SK-N-SH (cell line): ENCODE data around the gene PCIF1. TPM values are rescaled to one million over a fixed set of nuclear protein-coding genes. Genes with fewer than 3 reads are reported as not detected.

Experiments
- CTCF ChIA-PET: fragments of 300-600, 350-600 bp; formaldehyde crosslinking; extraction: SDS; loops from one replicate; lab custom pipeline; 2021; lab: Yijun Ruan, JAX
- POLR2A ChIA-PET: fragments of 350-600 bp; sonication (Branson Sonifier 250); formaldehyde crosslinking; extraction: SDS; loops from one replicate; lab custom pipeline; 2020; ENCODE audit warnings: antibody characterized with exemption, inconsistent platforms; lab: Yijun Ruan, JAX
- DNase-seq: peaks from one replicate; pipeline ENCODE4 v3.0.0; 2012
- H2AFZ ChIP-seq: fragments of 200-600 bp; sonication (generic); 2 replicates; pipeline ENCODE4 v1.8.1; 2016; ENCODE audit warnings: antibody characterized with exemption, mild to moderate bottlenecking, low read depth
- H3F3A ChIP-seq: fragments of 200-600 bp; sonication (generic); replicated peaks from 2 replicates; pipeline ENCODE3; 2016; ENCODE audit warnings: antibody characterized with exemption, mild to moderate bottlenecking; ENCODE audit not compliant: insufficient read depth
- H3K27ac ChIP-seq, 2 experiments: fragments of 200-500 bp in 1 of 2; fragments of 200-600 bp in 1 of 2; sonication (Bioruptor generic) in 1 of 2; sonication (generic), shearing (Covaris generic) in 1 of 2; 2 replicates each; pipeline versions ENCODE4 v1.5.1 to v1.6.1; 2014 to 2016; ENCODE audit warnings: low read depth in 2 of 2, inconsistent platforms in 1 of 2, low read length in 1 of 2, mild to moderate bottlenecking in 1 of 2, mixed read lengths in 1 of 2
- H3K27me3 ChIP-seq: fragments of 200-600 bp; sonication (generic), shearing (Covaris generic); 2 replicates; pipeline ENCODE4 v1.6.1; 2016; ENCODE audit warnings: mixed run types; ENCODE audit not compliant: insufficient read depth
- H3K36me3 ChIP-seq, 2 experiments: fragments of 200-500 bp in 1 of 2; fragments of 200-600 bp in 1 of 2; sonication (Bioruptor generic) in 1 of 2; sonication (generic) in 1 of 2; replicated peaks in 1 of 2; 2 replicates each; pipeline versions ENCODE3 to v1.5.1; 2014 to 2016; ENCODE audit warnings: low read length in 1 of 2, mild to moderate bottlenecking in 1 of 2; ENCODE audit not compliant: insufficient read depth in 2 of 2, control insufficient read depth in 1 of 2
- H3K4me1 ChIP-seq, 2 experiments: fragments of 200-500 bp in 1 of 2; fragments of 200-600 bp in 1 of 2; sonication (Bioruptor generic) in 1 of 2; sonication (generic), shearing (Covaris generic) in 1 of 2; 2 replicates each; pipeline versions ENCODE4 v1.5.1 to v1.6.1; 2014 to 2016; ENCODE audit warnings: low read depth in 1 of 2, low read length in 1 of 2, mixed run types in 1 of 2; ENCODE audit not compliant: insufficient read depth in 2 of 2, control insufficient read depth in 1 of 2
- H3K4me2 ChIP-seq: fragments of 200-600 bp; sonication (generic), shearing (Covaris generic); 2 replicates; pipeline ENCODE4 v1.6.1; 2017; ENCODE audit warnings: mixed run types
- H3K4me3 ChIP-seq, 2 experiments: fragments of 200-500 bp in 1 of 2; fragments of 200-600 bp in 1 of 2; sonication (Bioruptor generic) in 1 of 2; sonication (generic), shearing (Covaris generic) in 1 of 2; 2 replicates each; pipeline versions ENCODE4 v1.5.1 to v1.8.1; 2014 to 2016; ENCODE audit warnings: low read depth in 2 of 2, inconsistent platforms in 1 of 2, low read length in 1 of 2, mild to moderate bottlenecking in 1 of 2, mixed read lengths in 1 of 2, moderate library complexity in 1 of 2
- H3K79me2 ChIP-seq: fragments of 200-600 bp; sonication (generic); 2 replicates; pipeline ENCODE4 v1.8.1; 2017; ENCODE audit warnings: mild to moderate bottlenecking; ENCODE audit not compliant: insufficient read depth
- H3K9ac ChIP-seq: fragments of 200-600 bp; sonication (generic); 2 replicates; pipeline ENCODE4 v1.6.1; 2017; ENCODE audit warnings: mixed run types
- H3K9me2 ChIP-seq: fragments of 200-600 bp; sonication (generic); 2 replicates; pipeline ENCODE4 v1.6.1; 2017; ENCODE audit warnings: mixed run types
- H3K9me3 ChIP-seq: fragments of 200-600 bp; sonication (generic); 2 replicates; pipeline ENCODE4 v1.6.1; 2017; ENCODE audit warnings: mixed run types, mild to moderate bottlenecking, moderate library complexity
- H4K20me1 ChIP-seq: fragments of 200-600 bp; sonication (generic); 2 replicates; pipeline ENCODE4 v1.6.1; 2017; ENCODE audit warnings: mild to moderate bottlenecking, mixed run types; ENCODE audit not compliant: insufficient read depth
- ELF1 ChIP-seq: IDR thresholded peaks from 2 replicates; pipeline ENCODE4 v1.4.0; 2012
- EP300 ChIP-seq, 2 experiments: IDR thresholded peaks; 2 replicates each; pipeline versions ENCODE4 v1.4.0 to v1.6.1; 2012; ENCODE audit warnings: borderline replicate concordance in 1 of 2, low read depth in 1 of 2, low read length in 1 of 2
- EZH2phosphoT487 ChIP-seq: fragments of 200-600 bp; sonication (generic); IDR thresholded peaks from 2 replicates; pipeline ENCODE4 v1.6.1; 2017; ENCODE audit warnings: low read depth, mixed run types, mild to moderate bottlenecking, antibody characterized with exemption, moderate library complexity, borderline replicate concordance
- FOXJ3 ChIP-seq: sonication (generic); formaldehyde crosslinking; IDR thresholded peaks from 2 replicates; pipeline ENCODE4 v1.5.1; 2020; ENCODE audit warnings: mild to moderate bottlenecking, missing genetic modification reagents
- FOXM1 ChIP-seq: IDR thresholded peaks from 2 replicates; pipeline ENCODE4 v1.4.0; 2012; ENCODE audit warnings: low read depth, mild to moderate bottlenecking
- GATA2 ChIP-seq: sonication (generic); formaldehyde crosslinking; IDR thresholded peaks from 2 replicates; pipeline ENCODE4 v1.5.0; 2020; ENCODE audit warnings: mild to moderate bottlenecking, missing genetic modification reagents
- JUND ChIP-seq: IDR thresholded peaks from 2 replicates; pipeline ENCODE4 v1.4.0; 2012
- MEF2A ChIP-seq: IDR thresholded peaks from 2 replicates; pipeline ENCODE4 v1.4.0; 2012; ENCODE audit warnings: low read depth, borderline replicate concordance
- MXI1 ChIP-seq: IDR thresholded peaks from 2 replicates; pipeline ENCODE4 v1.6.1; 2012; ENCODE audit warnings: mild to moderate bottlenecking, low read depth, low read length, improper control_type of control experiment
- NFIC ChIP-seq: IDR thresholded peaks from 2 replicates; pipeline ENCODE4 v1.4.0; 2012; ENCODE audit warnings: borderline replicate concordance
- POLR2AphosphoS5 ChIP-seq: IDR thresholded peaks from 2 replicates; pipeline ENCODE4 v1.6.1; 2012; ENCODE audit warnings: low read depth, low read length
- RAD21 ChIP-seq: IDR thresholded peaks from 2 replicates; pipeline ENCODE4 v1.6.1; 2012; ENCODE audit warnings: mild to moderate bottlenecking, low read length
- RCOR1 ChIP-seq: fragments of 150-350 bp; IDR thresholded peaks from 2 replicates; pipeline ENCODE4 v1.6.1; 2017; ENCODE audit warnings: antibody characterized with exemption, low read length
- RFX5 ChIP-seq: IDR thresholded peaks from 2 replicates; pipeline ENCODE4 v1.6.1; 2012; ENCODE audit warnings: mild to moderate bottlenecking, improper control_type of control experiment, low read length
- RXRA ChIP-seq: IDR thresholded peaks from 2 replicates; pipeline ENCODE4 v1.4.0; 2012; ENCODE audit warnings: low read depth, mild to moderate bottlenecking, borderline replicate concordance
- SIN3A ChIP-seq: IDR thresholded peaks from 2 replicates; pipeline ENCODE4 v1.6.1; 2012; ENCODE audit warnings: low read depth, mild to moderate bottlenecking, low read length, moderate library complexity, borderline replicate concordance
- TEAD4 ChIP-seq: IDR thresholded peaks from 2 replicates; pipeline ENCODE4 v1.4.0; 2012; ENCODE audit warnings: mild to moderate bottlenecking, borderline replicate concordance; ENCODE audit not compliant: insufficient read depth
- WGBS: methylation state at CpG from one replicate; pipeline ENCODE4 v1.1.6; 2017; ENCODE audit warnings: low lambda C conversion rate; 5-methylcytosine and 5-hydroxymethylcytosine counted together
- polyA plus RNA-seq, 3 experiments: library from polyadenylated mRNA; depleted of rRNA; stranded (reverse); fragments of >200 nt; gene quantifications; 2 replicates each; pipeline ENCODE4 v1.2.3, GENCODE V29; 2012
- TF ChIP-seq, protein P1 (sequence below): fragments of 150-350 bp; IDR thresholded peaks from 2 replicates; pipeline ENCODE4 v1.6.1; 2017; ENCODE audit warnings: antibody characterized with exemption, low read length, low read depth, borderline replicate concordance
- TF ChIP-seq, protein P2 (sequence below): IDR thresholded peaks from 2 replicates; pipeline ENCODE4; 2012
- TF ChIP-seq, protein P3 (sequence below): fragments of 200-600 bp; sonication (generic); IDR thresholded peaks from 2 replicates; pipeline ENCODE4 v1.6.1; 2017; ENCODE audit warnings: antibody characterized with exemption, mild to moderate bottlenecking, moderate library complexity

The PCIF1 gene
- polyA plus RNA-seq, 1 of the 3 experiments (the other 2 are of a cell fraction) = 23.1 TPM

DNA sequence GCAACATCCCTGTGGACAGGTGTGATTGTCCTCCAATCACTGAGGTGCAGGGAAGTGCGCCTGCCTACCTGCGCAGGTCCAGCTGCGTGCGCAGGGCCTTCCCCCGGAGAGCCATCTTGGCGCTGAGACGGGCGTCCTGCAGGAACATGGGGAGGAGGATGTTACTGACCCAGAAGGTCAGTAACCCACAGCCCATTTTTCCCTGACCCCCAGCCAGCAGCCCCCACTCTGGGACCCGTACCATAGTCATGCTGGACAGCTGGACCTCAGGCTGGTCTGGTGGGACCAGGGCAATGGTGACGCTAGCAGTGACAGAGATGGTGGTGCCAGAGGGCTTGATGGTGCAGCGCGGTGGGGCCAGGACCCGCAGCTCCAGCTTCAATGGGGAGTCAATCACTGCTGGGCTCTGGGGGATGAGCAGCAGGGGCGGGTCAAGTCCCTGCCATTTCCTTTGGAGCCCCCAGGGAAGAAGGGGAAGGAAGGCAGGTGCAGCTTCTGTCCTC is 32.2 kb upstream of the PCIF1 start:
- Histone ChIP-seq H3K4me2 (no peak overlapping the region), H3K36me3 (peaks cover 27 to 49% of the 10 kb centered on the region in 2 experiments), H3K9me2 (no peaks in the 10 kb centered on the region), H3F3A (peaks cover 15% of the 10 kb centered on the region), H3K79me2 (no peaks in the 10 kb centered on the region), H3K27ac (no peak overlapping the region), H3K9ac (no peak overlapping the region), H3K4me1 (no peaks in the 10 kb centered on the region), H3K4me3 (no peak overlapping the region), H3K9me3 (no peaks in the 10 kb centered on the region), H4K20me1 (no peaks in the 10 kb centered on the region; the same call in 1 of the 2 replicates), H3K27me3 (no peaks in the 10 kb centered on the region), H2AFZ (no peak overlapping the region)
- CTCF ChIA-PET = interaction anchor here (1.5 to 4.2 kb wide), 2 partner anchors 11 to 103 kb away, joined by 3 to 16 read pairs; partner anchors contain the start of genes CTSA and NEURL2
- POLR2A ChIA-PET = no interaction called here
- TF ChIP-seq FOXJ3 (CRISPR knock-in tag) (no peak), SIN3A (no peak)
- 99% methylated on average over 14 of the region's 14 CpGs for WGBS
- DNase-seq = no peak

DNA sequence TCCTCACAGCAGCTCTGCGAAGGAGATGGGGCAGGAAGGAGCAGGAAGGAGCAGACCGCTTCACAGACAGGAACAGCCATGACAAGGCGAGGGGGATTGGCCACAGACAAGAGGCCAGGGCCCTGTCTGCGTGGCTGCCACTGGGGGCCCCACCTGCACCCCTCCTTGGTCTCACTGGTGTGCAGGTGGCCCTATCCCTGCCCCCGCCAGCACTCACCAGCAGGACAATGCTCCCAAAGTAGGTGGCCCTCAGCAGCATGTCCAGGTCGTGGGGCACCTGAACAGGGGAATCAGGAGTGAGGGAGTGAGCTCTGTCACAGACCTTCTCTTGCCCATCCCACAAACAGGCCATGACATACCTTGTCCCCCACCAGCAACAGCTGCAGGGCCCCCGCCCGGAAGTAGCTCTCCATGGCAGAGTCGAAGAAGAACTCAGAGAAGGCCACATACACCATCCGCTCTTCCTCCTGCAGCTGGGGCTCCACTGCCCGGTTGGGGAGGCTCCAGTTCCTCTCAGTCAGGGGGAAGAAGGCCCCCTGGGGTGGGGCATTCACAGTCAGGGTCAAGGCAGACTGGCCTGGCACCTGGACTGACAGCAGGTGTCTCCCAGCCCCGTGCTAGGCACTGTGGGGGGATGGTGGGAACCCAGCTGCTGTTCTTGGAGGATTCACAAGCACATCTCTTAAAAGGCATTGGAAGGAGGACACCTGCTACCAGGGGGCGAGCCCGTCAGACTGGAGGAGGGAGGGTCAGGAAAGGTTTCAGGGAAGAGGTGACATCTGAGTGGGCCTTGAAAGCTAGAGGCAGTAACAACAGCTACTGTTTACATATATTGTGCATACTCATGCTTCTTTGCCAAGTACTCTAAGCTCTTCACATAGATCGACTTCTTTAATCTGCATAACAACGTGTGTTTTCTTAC is 29.6 kb upstream of the PCIF1 start:
- Histone ChIP-seq H3K4me2 (no peak overlapping the region), H3K9me2 (no peaks in the 10 kb centered on the region), H3K9ac (no peak overlapping the region), H3K27ac (no peak overlapping the region), H3K4me1 (peaks cover 0 to 2% of the 10 kb centered on the region in 2 experiments; a peak in 1 of 4 replicates), H3K9me3 (no peaks in the 10 kb centered on the region), H3F3A (peaks cover 14% of the 10 kb centered on the region), H3K4me3 (no peak overlapping the region), H3K79me2 (peaks cover 10% of the 10 kb centered on the region), H3K36me3 (peaks cover 37 to 38% of the 10 kb centered on the region in 2 experiments), H3K27me3 (no peaks in the 10 kb centered on the region), H2AFZ (no peak overlapping the region), H4K20me1 (no peaks in the 10 kb centered on the region; the same call in 1 of the 2 replicates)
- TF ChIP-seq POLR2AphosphoS5 (no peak), RAD21 (no peak), RXRA (no peak), FOXJ3 (CRISPR knock-in tag) (no peak), RCOR1 (no peak), JUND (no peak), RFX5 (no peak), GATA2 (CRISPR knock-in tag) (no peak), ELF1 (no peak), MEF2A (no peak), TEAD4 (no peak), NFIC (no peak), FOXM1 (no peak), MXI1 (no peak), EZH2phosphoT487 (no peak), EP300 (IDR thresholded peaks at IDR 0.05; ENCODE audit: borderline replicate concordance in 1 of 2, low read depth in 1 of 2, low read length in 1 of 2) (no peak)
- TF ChIP-seq, protein P1, sequence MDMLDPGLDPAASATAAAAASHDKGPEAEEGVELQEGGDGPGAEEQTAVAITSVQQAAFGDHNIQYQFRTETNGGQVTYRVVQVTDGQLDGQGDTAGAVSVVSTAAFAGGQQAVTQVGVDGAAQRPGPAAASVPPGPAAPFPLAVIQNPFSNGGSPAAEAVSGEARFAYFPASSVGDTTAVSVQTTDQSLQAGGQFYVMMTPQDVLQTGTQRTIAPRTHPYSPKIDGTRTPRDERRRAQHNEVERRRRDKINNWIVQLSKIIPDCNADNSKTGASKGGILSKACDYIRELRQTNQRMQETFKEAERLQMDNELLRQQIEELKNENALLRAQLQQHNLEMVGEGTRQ = no peak
- TF ChIP-seq, protein P2, sequence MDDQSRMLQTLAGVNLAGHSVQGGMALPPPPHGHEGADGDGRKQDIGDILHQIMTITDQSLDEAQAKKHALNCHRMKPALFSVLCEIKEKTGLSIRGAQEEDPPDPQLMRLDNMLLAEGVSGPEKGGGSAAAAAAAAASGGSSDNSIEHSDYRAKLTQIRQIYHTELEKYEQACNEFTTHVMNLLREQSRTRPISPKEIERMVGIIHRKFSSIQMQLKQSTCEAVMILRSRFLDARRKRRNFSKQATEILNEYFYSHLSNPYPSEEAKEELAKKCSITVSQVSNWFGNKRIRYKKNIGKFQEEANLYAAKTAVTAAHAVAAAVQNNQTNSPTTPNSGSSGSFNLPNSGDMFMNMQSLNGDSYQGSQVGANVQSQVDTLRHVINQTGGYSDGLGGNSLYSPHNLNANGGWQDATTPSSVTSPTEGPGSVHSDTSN = no peak
- TF ChIP-seq, protein P3, sequence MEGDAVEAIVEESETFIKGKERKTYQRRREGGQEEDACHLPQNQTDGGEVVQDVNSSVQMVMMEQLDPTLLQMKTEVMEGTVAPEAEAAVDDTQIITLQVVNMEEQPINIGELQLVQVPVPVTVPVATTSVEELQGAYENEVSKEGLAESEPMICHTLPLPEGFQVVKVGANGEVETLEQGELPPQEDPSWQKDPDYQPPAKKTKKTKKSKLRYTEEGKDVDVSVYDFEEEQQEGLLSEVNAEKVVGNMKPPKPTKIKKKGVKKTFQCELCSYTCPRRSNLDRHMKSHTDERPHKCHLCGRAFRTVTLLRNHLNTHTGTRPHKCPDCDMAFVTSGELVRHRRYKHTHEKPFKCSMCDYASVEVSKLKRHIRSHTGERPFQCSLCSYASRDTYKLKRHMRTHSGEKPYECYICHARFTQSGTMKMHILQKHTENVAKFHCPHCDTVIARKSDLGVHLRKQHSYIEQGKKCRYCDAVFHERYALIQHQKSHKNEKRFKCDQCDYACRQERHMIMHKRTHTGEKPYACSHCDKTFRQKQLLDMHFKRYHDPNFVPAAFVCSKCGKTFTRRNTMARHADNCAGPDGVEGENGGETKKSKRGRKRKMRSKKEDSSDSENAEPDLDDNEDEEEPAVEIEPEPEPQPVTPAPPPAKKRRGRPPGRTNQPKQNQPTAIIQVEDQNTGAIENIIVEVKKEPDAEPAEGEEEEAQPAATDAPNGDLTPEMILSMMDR = no peak
- ChIA-PET POLR2A (no interaction called here), CTCF (interaction anchor here (0.7 to 1.6 kb wide), 7 partner anchors 8 to 106 kb away, joined by 3 to 4 read pairs (median 4); no protein-coding TSS in a partner anchor)
- DNase-seq = no peak
- WGBS = 89% methylated on average over 11 of the region's 16 CpGs
